GM18868 (cell line): ENCODE measurements around the gene CTNND2.

Experiments used
- ATAC-seq: cut with Tn5 transposase; IDR thresholded peaks from one replicate; pipeline ENCODE4 v1.9.1; 2021; ENCODE audit warnings: mild to moderate bottlenecking, moderate library complexity; ENCODE audit not compliant: unreplicated experiment

CTNND2 gene

GRCh38 chr5:11904265-11904906, at the start of gene CTNND2:
Gene CTNND2 (minus strand): TSS chr5:11904446. CDS start chr5:11903853, 593 bp downstream.
- ATAC-seq = no peak

GRCh38 chr5:11946317-11946716, 42.1 kb upstream of the CTNND2 start:
- no peak for ATAC-seq

GRCh38 chr5:11941566-11941965, 37.3 kb upstream of the CTNND2 start:
- no peak for ATAC-seq

- ATAC-seq = no peak
Measured at GRCh38 chr5:11931638-11932037, 27.4 kb upstream of the CTNND2 start.

- ATAC-seq = peak; percentile 35
Measured at GRCh38 chr5:11928909-11929308, 24.7 kb upstream of the CTNND2 start.

GRCh38 chr5:11925701-11926100, 21.5 kb upstream of the CTNND2 start:
- ATAC-seq = no peak

GRCh38 chr5:11922394-11922793, 18.1 kb upstream of the CTNND2 start:
- no peak for ATAC-seq

- ATAC-seq = no peak
Measured at GRCh38 chr5:11918463-11919045, 14.3 kb upstream of the CTNND2 start.

- ATAC-seq = no peak
Measured at GRCh38 chr5:11909471-11909870, 5.2 kb upstream of the CTNND2 start.

- ATAC-seq = no peak
Measured at GRCh38 chr5:11906497-11906896, 2.3 kb upstream of the CTNND2 start.

GRCh38 chr5:11905206-11905605, 960 bp upstream of the CTNND2 start:
- ATAC-seq = no peak

GRCh38 chr5:11903614-11904264, 507 bp downstream of the CTNND2 start:
- peak; percentile 51 for ATAC-seq

GRCh38 chr5:11903121-11903613, 1.1 kb downstream of the CTNND2 start:
- no peak for ATAC-seq

GRCh38 chr5:11902201-11902619, 2.0 kb downstream of the CTNND2 start:
- ATAC-seq = no peak

GRCh38 chr5:11898787-11899186, 5.5 kb downstream of the CTNND2 start:
- ATAC-seq = no peak

GRCh38 chr5:11897781-11898180, 6.5 kb downstream of the CTNND2 start:
- ATAC-seq = no peak

GRCh38 chr5:11894992-11895391, 9.3 kb downstream of the CTNND2 start:
- ATAC-seq = no peak

GRCh38 chr5:11892832-11893231, 11.4 kb downstream of the CTNND2 start:
- ATAC-seq = no peak

- no peak for ATAC-seq
Measured at GRCh38 chr5:11890777-11891176, 13.5 kb downstream of the CTNND2 start.

- ATAC-seq = no peak
Measured at GRCh38 chr5:11888221-11888620, 16.0 kb downstream of the CTNND2 start.

GRCh38 chr5:11878814-11879213, 25.4 kb downstream of the CTNND2 start:
- no peak for ATAC-seq

GRCh38 chr5:11873587-11873986, 30.7 kb downstream of the CTNND2 start:
- ATAC-seq = no peak
